SK-N-SH (cell line): Measurements from ENCODE around the gene GRIK3. TPM values are rescaled to one million over a fixed set of nuclear protein-coding genes. Genes with fewer than 3 reads are reported as not detected.

Source experiments
- CTCF ChIA-PET: fragments of 300-600, 350-600 bp; formaldehyde crosslinking; extraction: SDS; loops from one replicate; lab custom pipeline; 2021; lab: Yijun Ruan, JAX
- POLR2A ChIA-PET: fragments of 350-600 bp; sonication (Branson Sonifier 250); formaldehyde crosslinking; extraction: SDS; loops from one replicate; lab custom pipeline; 2020; ENCODE audit warnings: antibody characterized with exemption, inconsistent platforms; lab: Yijun Ruan, JAX
- DNase-seq: peaks from one replicate; pipeline ENCODE4 v3.0.0; 2012
- H2AFZ ChIP-seq: fragments of 200-600 bp; sonication (generic); 2 replicates; pipeline ENCODE4 v1.8.1; 2016; ENCODE audit warnings: antibody characterized with exemption, mild to moderate bottlenecking, low read depth
- H3F3A ChIP-seq: fragments of 200-600 bp; sonication (generic); replicated peaks from 2 replicates; pipeline ENCODE3; 2016; ENCODE audit warnings: antibody characterized with exemption, mild to moderate bottlenecking; ENCODE audit not compliant: insufficient read depth
- H3K27ac ChIP-seq, 2 experiments: fragments of 200-500 bp in 1 of 2; fragments of 200-600 bp in 1 of 2; sonication (Bioruptor generic) in 1 of 2; sonication (generic), shearing (Covaris generic) in 1 of 2; 2 replicates each; pipeline versions ENCODE4 v1.5.1 to v1.6.1; 2014 to 2016; ENCODE audit warnings: low read depth in 2 of 2, inconsistent platforms in 1 of 2, low read length in 1 of 2, mild to moderate bottlenecking in 1 of 2, mixed read lengths in 1 of 2
- H3K27me3 ChIP-seq: fragments of 200-600 bp; sonication (generic), shearing (Covaris generic); 2 replicates; pipeline ENCODE4 v1.6.1; 2016; ENCODE audit warnings: mixed run types; ENCODE audit not compliant: insufficient read depth
- H3K36me3 ChIP-seq, 2 experiments: fragments of 200-500 bp in 1 of 2; fragments of 200-600 bp in 1 of 2; sonication (Bioruptor generic) in 1 of 2; sonication (generic) in 1 of 2; replicated peaks in 1 of 2; 2 replicates each; pipeline versions ENCODE3 to v1.5.1; 2014 to 2016; ENCODE audit warnings: low read length in 1 of 2, mild to moderate bottlenecking in 1 of 2; ENCODE audit not compliant: insufficient read depth in 2 of 2, control insufficient read depth in 1 of 2
- H3K4me1 ChIP-seq, 2 experiments: fragments of 200-500 bp in 1 of 2; fragments of 200-600 bp in 1 of 2; sonication (Bioruptor generic) in 1 of 2; sonication (generic), shearing (Covaris generic) in 1 of 2; 2 replicates each; pipeline versions ENCODE4 v1.5.1 to v1.6.1; 2014 to 2016; ENCODE audit warnings: low read depth in 1 of 2, low read length in 1 of 2, mixed run types in 1 of 2; ENCODE audit not compliant: insufficient read depth in 2 of 2, control insufficient read depth in 1 of 2
- H3K4me2 ChIP-seq: fragments of 200-600 bp; sonication (generic), shearing (Covaris generic); 2 replicates; pipeline ENCODE4 v1.6.1; 2017; ENCODE audit warnings: mixed run types
- H3K4me3 ChIP-seq, 2 experiments: fragments of 200-500 bp in 1 of 2; fragments of 200-600 bp in 1 of 2; sonication (Bioruptor generic) in 1 of 2; sonication (generic), shearing (Covaris generic) in 1 of 2; 2 replicates each; pipeline versions ENCODE4 v1.5.1 to v1.8.1; 2014 to 2016; ENCODE audit warnings: low read depth in 2 of 2, inconsistent platforms in 1 of 2, low read length in 1 of 2, mild to moderate bottlenecking in 1 of 2, mixed read lengths in 1 of 2, moderate library complexity in 1 of 2
- H3K79me2 ChIP-seq: fragments of 200-600 bp; sonication (generic); 2 replicates; pipeline ENCODE4 v1.8.1; 2017; ENCODE audit warnings: mild to moderate bottlenecking; ENCODE audit not compliant: insufficient read depth
- H3K9ac ChIP-seq: fragments of 200-600 bp; sonication (generic); 2 replicates; pipeline ENCODE4 v1.6.1; 2017; ENCODE audit warnings: mixed run types
- H3K9me2 ChIP-seq: fragments of 200-600 bp; sonication (generic); 2 replicates; pipeline ENCODE4 v1.6.1; 2017; ENCODE audit warnings: mixed run types
- H3K9me3 ChIP-seq: fragments of 200-600 bp; sonication (generic); 2 replicates; pipeline ENCODE4 v1.6.1; 2017; ENCODE audit warnings: mixed run types, mild to moderate bottlenecking, moderate library complexity
- H4K20me1 ChIP-seq: fragments of 200-600 bp; sonication (generic); 2 replicates; pipeline ENCODE4 v1.6.1; 2017; ENCODE audit warnings: mild to moderate bottlenecking, mixed run types; ENCODE audit not compliant: insufficient read depth
- CTCF ChIP-seq: fragments of 200-600 bp; sonication (generic); IDR thresholded peaks from 2 replicates; pipeline ENCODE4 v1.6.1; 2017; ENCODE audit warnings: antibody characterized with exemption, mild to moderate bottlenecking, moderate library complexity
- ELF1 ChIP-seq: IDR thresholded peaks from 2 replicates; pipeline ENCODE4 v1.4.0; 2012
- EP300 ChIP-seq, 2 experiments: IDR thresholded peaks; 2 replicates each; pipeline versions ENCODE4 v1.4.0 to v1.6.1; 2012; ENCODE audit warnings: borderline replicate concordance in 1 of 2, low read depth in 1 of 2, low read length in 1 of 2
- EZH2phosphoT487 ChIP-seq: fragments of 200-600 bp; sonication (generic); IDR thresholded peaks from 2 replicates; pipeline ENCODE4 v1.6.1; 2017; ENCODE audit warnings: low read depth, mixed run types, mild to moderate bottlenecking, antibody characterized with exemption, moderate library complexity, borderline replicate concordance
- FOSL2 ChIP-seq: IDR thresholded peaks from 2 replicates; pipeline ENCODE4 v1.4.0; 2012; ENCODE audit warnings: low read depth, mild to moderate bottlenecking, moderate library complexity, borderline replicate concordance
- FOXJ3 ChIP-seq: sonication (generic); formaldehyde crosslinking; IDR thresholded peaks from 2 replicates; pipeline ENCODE4 v1.5.1; 2020; ENCODE audit warnings: mild to moderate bottlenecking, missing genetic modification reagents
- FOXM1 ChIP-seq: IDR thresholded peaks from 2 replicates; pipeline ENCODE4 v1.4.0; 2012; ENCODE audit warnings: low read depth, mild to moderate bottlenecking
- GATA2 ChIP-seq: sonication (generic); formaldehyde crosslinking; IDR thresholded peaks from 2 replicates; pipeline ENCODE4 v1.5.0; 2020; ENCODE audit warnings: mild to moderate bottlenecking, missing genetic modification reagents
- IRF3 ChIP-seq: fragments of 150-350 bp; IDR thresholded peaks from 2 replicates; pipeline ENCODE4 v1.6.1; 2016; ENCODE audit warnings: mild to moderate bottlenecking, low read depth, low read length
- JUND ChIP-seq: IDR thresholded peaks from 2 replicates; pipeline ENCODE4 v1.4.0; 2012
- MAX ChIP-seq: IDR thresholded peaks from 2 replicates; pipeline ENCODE4 v1.4.0; 2012; ENCODE audit warnings: low read depth
- MEF2A ChIP-seq: IDR thresholded peaks from 2 replicates; pipeline ENCODE4 v1.4.0; 2012; ENCODE audit warnings: low read depth, borderline replicate concordance
- MXI1 ChIP-seq: IDR thresholded peaks from 2 replicates; pipeline ENCODE4 v1.6.1; 2012; ENCODE audit warnings: mild to moderate bottlenecking, low read depth, low read length, improper control_type of control experiment
- PBX3 ChIP-seq: IDR thresholded peaks from 2 replicates; pipeline ENCODE4; 2012
- POLR2AphosphoS5 ChIP-seq: IDR thresholded peaks from 2 replicates; pipeline ENCODE4 v1.6.1; 2012; ENCODE audit warnings: low read depth, low read length
- RAD21 ChIP-seq: IDR thresholded peaks from 2 replicates; pipeline ENCODE4 v1.6.1; 2012; ENCODE audit warnings: mild to moderate bottlenecking, low read length
- RXRA ChIP-seq: IDR thresholded peaks from 2 replicates; pipeline ENCODE4 v1.4.0; 2012; ENCODE audit warnings: low read depth, mild to moderate bottlenecking, borderline replicate concordance
- YY1 ChIP-seq: IDR thresholded peaks from 2 replicates; pipeline ENCODE4 v1.4.0; 2012; ENCODE audit warnings: low read depth, mild to moderate bottlenecking
- ZBTB33 ChIP-seq: IDR thresholded peaks from 2 replicates; pipeline ENCODE4 v1.4.0; 2012; ENCODE audit warnings: low read depth, borderline replicate concordance
- WGBS: methylation state at CpG from one replicate; pipeline ENCODE4 v1.1.6; 2017; ENCODE audit warnings: low lambda C conversion rate; 5-methylcytosine and 5-hydroxymethylcytosine counted together
- polyA plus RNA-seq, 3 experiments: library from polyadenylated mRNA; depleted of rRNA; stranded (reverse); fragments of >200 nt; gene quantifications; 2 replicates each; pipeline ENCODE4 v1.2.3, GENCODE V29; 2012

GRIK3 gene
- polyA plus RNA-seq, 1 of the 3 experiments (the other 2 are of a cell fraction) = not detected

GRCh38 chr1:36964830-36965229 is 69.5 kb downstream of the GRIK3 start:
- Histone ChIP-seq H3K4me3 (no peak overlapping the region), H3K4me2 (no peak overlapping the region), H4K20me1 (no peaks in the 10 kb centered on the region), H3K79me2 (no peaks in the 10 kb centered on the region), H3K4me1 (no peaks in the 10 kb centered on the region), H3K27ac (no peak overlapping the region), H3K9ac (no peak overlapping the region), H3F3A (no peaks in the 10 kb centered on the region), H3K36me3 (no peaks in the 10 kb centered on the region), H3K27me3 (no peaks in the 10 kb centered on the region), H3K9me2 (no peaks in the 10 kb centered on the region), H2AFZ (no peak overlapping the region), H3K9me3 (no peaks in the 10 kb centered on the region)
- DNase-seq = no peak
- WGBS = 50% methylated on average over 8 of the region's 8 CpGs
- TF ChIP-seq FOSL2 (no peak), POLR2AphosphoS5 (no peak), EP300 (IDR thresholded peaks at IDR 0.05; ENCODE audit: borderline replicate concordance in 1 of 2, low read depth in 1 of 2, low read length in 1 of 2) (no peak), CTCF (no peak), IRF3 (no peak), FOXM1 (no peak), MEF2A (no peak), MAX (no peak), FOXJ3 (CRISPR knock-in tag) (no peak), GATA2 (no peak), ZBTB33 (no peak)
- ChIA-PET POLR2A (no interaction called here), CTCF (no interaction called here)

GRCh38 chr1:36963006-36963405 is 71.3 kb downstream of the GRIK3 start:
- no peaks in the 10 kb centered on the region for H3F3A ChIP-seq
- no peaks in the 10 kb centered on the region for H3K4me1 ChIP-seq
- no peak for TF ChIP-seq FOXJ3 (CRISPR knock-in tag)
- TF ChIP-seq RXRA = no peak
- no peak for TF ChIP-seq MXI1
- no peak for TF ChIP-seq EZH2phosphoT487
- no peak for TF ChIP-seq JUND
- TF ChIP-seq ELF1 = no peak
- no peak for TF ChIP-seq PBX3
- no peak for TF ChIP-seq ZBTB33
- TF ChIP-seq YY1 = no peak
- no peak for TF ChIP-seq RAD21
- TF ChIP-seq POLR2AphosphoS5 = no peak
- no peak for TF ChIP-seq MAX
- WGBS = 44% methylated on average over 11 of the region's 11 CpGs
- ChIA-PET CTCF (no interaction called here), POLR2A (no interaction called here)
- no peak overlapping the region for H3K27ac ChIP-seq
- no peaks in the 10 kb centered on the region for H3K9me2 ChIP-seq
- no peaks in the 10 kb centered on the region for H3K9me3 ChIP-seq
- H3K9ac ChIP-seq = no peak overlapping the region
- H3K4me2 ChIP-seq = no peak overlapping the region
- no peak overlapping the region for H3K4me3 ChIP-seq
- no peaks in the 10 kb centered on the region for H4K20me1 ChIP-seq
- no peaks in the 10 kb centered on the region for H3K36me3 ChIP-seq
- no peaks in the 10 kb centered on the region for H3K79me2 ChIP-seq
- H3K27me3 ChIP-seq = no peaks in the 10 kb centered on the region
- no peak overlapping the region for H2AFZ ChIP-seq
- DNase-seq = no peak
